Smooth muscle cell (in vitro differentiated cells): ENCODE measurements around the gene OSTN. TPM values are rescaled to one million over a fixed set of nuclear protein-coding genes. Genes with fewer than 3 reads are reported as not detected.
A peak's percentile ranks its signal among the peaks of the same experiment; 100 is the strongest.

Source experiments
- DNase-seq: peaks from one replicate; lab custom pipeline; 2025; ENCODE audit not compliant: unreplicated experiment; lab: John Stamatoyannopoulos, UW
- H2AFZ ChIP-seq: fragments of 200-600 bp; sonication (generic); 2 replicates; pipeline ENCODE4 v1.6.0; 2016; ENCODE audit warnings: antibody characterized with exemption, low read depth, mild to moderate bottlenecking
- H3F3A ChIP-seq: fragments of 200-600 bp; sonication (generic); 2 replicates; pipeline ENCODE4 v1.6.0; 2017; ENCODE audit warnings: antibody characterized with exemption, low read depth
- H3K27ac ChIP-seq: fragments of 200-600 bp; sonication (generic); 2 replicates; pipeline ENCODE4 v1.5.1; 2016; ENCODE audit warnings: low read depth, mild to moderate bottlenecking
- H3K27me3 ChIP-seq: fragments of 200-600 bp; sonication (generic); 2 replicates; pipeline ENCODE4 v1.6.1; 2016; ENCODE audit warnings: low read depth, mild to moderate bottlenecking
- H3K36me3 ChIP-seq: fragments of 200-600 bp; sonication (generic); 2 replicates; pipeline ENCODE4 v1.5.1; 2016; ENCODE audit warnings: low read depth
- H3K4me1 ChIP-seq: fragments of 200-600 bp; sonication (generic); 2 replicates; pipeline ENCODE4 v1.5.1; 2016; ENCODE audit warnings: low read depth
- H3K4me2 ChIP-seq: fragments of 200-600 bp; sonication (generic); 2 replicates; pipeline ENCODE4 v1.6.0; 2016; ENCODE audit warnings: mild to moderate bottlenecking
- H3K4me3 ChIP-seq: fragments of 200-600 bp; sonication (generic); 2 replicates; pipeline ENCODE4 v1.5.1; 2016; ENCODE audit warnings: mild to moderate bottlenecking
- H3K79me2 ChIP-seq: fragments of 200-600 bp; sonication (generic); 2 replicates; pipeline ENCODE4 v1.6.0; 2016; ENCODE audit warnings: low read depth, mild to moderate bottlenecking
- H3K9ac ChIP-seq: fragments of 200-600 bp; sonication (generic); 2 replicates; pipeline ENCODE4 v1.6.0; 2016; ENCODE audit warnings: low read depth
- H3K9me3 ChIP-seq: fragments of 200-600 bp; sonication (generic); replicated peaks from 2 replicates; pipeline ENCODE4 v1.5.1; 2016; ENCODE audit warnings: low read depth
- H4K20me1 ChIP-seq: fragments of 200-600 bp; sonication (generic); 2 replicates; pipeline ENCODE4 v1.6.0; 2016; ENCODE audit warnings: low read depth
- CTCF ChIP-seq: fragments of 200-600 bp; sonication (generic); IDR thresholded peaks from 2 replicates; pipeline ENCODE4 v1.5.1; 2017; ENCODE audit warnings: borderline replicate concordance, mild to moderate bottlenecking, antibody characterized with exemption; ENCODE audit not compliant: insufficient read depth, poor library complexity, severe bottlenecking
- WGBS: methylation state at CpG from one replicate; pipeline ENCODE4 v1.1.7; 2016; ENCODE audit warnings: low lambda C conversion rate; 5-methylcytosine and 5-hydroxymethylcytosine counted together
- polyA plus RNA-seq: library from polyadenylated mRNA; unstranded; fragments of >200 nt; fragmentation: Nextera tagmentation; extraction: Ambion mirVana; gene quantifications from 2 replicates; pipeline ENCODE4 v1.2.1, GENCODE V29; 2016
- total RNA-seq: library from RNA; depleted of rRNA; stranded (reverse); fragments of >200 nt; gene quantifications from 2 replicates; pipeline ENCODE4 v1.2.3, GENCODE V29; 2014

Gene OSTN
- total and polyA plus RNA-seq, 2 experiments from 2014 or later: 0.40 to 1.3 TPM

GRCh38 chr3:191261304-191261638 is 62.2 kb downstream of the OSTN start:
- no peak for DNase-seq
- no peaks in the 10 kb centered on the region for H3K79me2 ChIP-seq
- H3K27me3 ChIP-seq: no peaks in the 10 kb centered on the region
- no peak overlapping the region for H3K4me2 ChIP-seq
- no peaks in the 10 kb centered on the region for H3K9me3 ChIP-seq
- H3K36me3 ChIP-seq: no peaks in the 10 kb centered on the region
- no peaks in the 10 kb centered on the region for H3F3A ChIP-seq
- H3K27ac ChIP-seq: no peak overlapping the region
- no peak overlapping the region for H3K4me3 ChIP-seq
- H3K9ac ChIP-seq: no peak overlapping the region
- H3K4me1 ChIP-seq: peaks cover 6% of the 10 kb centered on the region
- no peak overlapping the region for H2AFZ ChIP-seq
- TF ChIP-seq CTCF: no peak
- H4K20me1 ChIP-seq: no peaks in the 10 kb centered on the region

GRCh38 chr3:191262650-191263049 is 63.6 kb downstream of the OSTN start:
- Histone ChIP-seq H3K9ac (no peak overlapping the region), H3K4me3 (no peak overlapping the region), H3F3A (no peaks in the 10 kb centered on the region), H2AFZ (no peak overlapping the region), H3K4me1 (peaks cover 6% of the 10 kb centered on the region), H3K27ac (no peak overlapping the region), H3K27me3 (no peaks in the 10 kb centered on the region), H3K36me3 (no peaks in the 10 kb centered on the region), H3K79me2 (no peaks in the 10 kb centered on the region), H3K9me3 (no peaks in the 10 kb centered on the region), H4K20me1 (no peaks in the 10 kb centered on the region), H3K4me2 (no peak overlapping the region)
- 85% methylated on average over 1 of the region's 1 CpG for WGBS
- no peak for DNase-seq
- TF ChIP-seq CTCF: no peak

- Histone ChIP-seq H3K4me2 (no peak overlapping the region), H2AFZ (peak overlapping the region; percentile 48), H4K20me1 (no peaks in the 10 kb centered on the region), H3K9me3 (no peaks in the 10 kb centered on the region), H3K4me1 (peaks cover 6% of the 10 kb centered on the region), H3K36me3 (no peaks in the 10 kb centered on the region), H3K27ac (no peak overlapping the region), H3K79me2 (no peaks in the 10 kb centered on the region), H3K27me3 (no peaks in the 10 kb centered on the region), H3K9ac (no peak overlapping the region), H3F3A (no peaks in the 10 kb centered on the region), H3K4me3 (no peak overlapping the region)
- no peak for TF ChIP-seq CTCF
- DNase-seq: no peak
These were observed 64.3 kb downstream of the OSTN start for GRCh38 chr3:191263365-191263764.

GRCh38 chr3:191263850-191264249 is 64.8 kb downstream of the OSTN start:
- no peaks in the 10 kb centered on the region for H3K27me3 ChIP-seq
- no peaks in the 10 kb centered on the region for H4K20me1 ChIP-seq
- no peak overlapping the region for H3K27ac ChIP-seq
- H2AFZ ChIP-seq: peak overlapping the region; percentile 48
- no peak overlapping the region for H3K4me2 ChIP-seq
- no peak overlapping the region for H3K4me3 ChIP-seq
- no peaks in the 10 kb centered on the region for H3K79me2 ChIP-seq
- 86% methylated on average over 3 of the region's 3 CpGs for WGBS
- H3K9me3 ChIP-seq: no peaks in the 10 kb centered on the region
- no peak for DNase-seq
- H3K36me3 ChIP-seq: no peaks in the 10 kb centered on the region
- no peak for TF ChIP-seq CTCF
- H3K4me1 ChIP-seq: peaks cover 4% of the 10 kb centered on the region
- no peak overlapping the region for H3K9ac ChIP-seq
- no peaks in the 10 kb centered on the region for H3F3A ChIP-seq
